Raji (cell line): Measurements from ENCODE around the gene COL4A2.

ENCODE experiments used
- POLR2A ChIP-seq: IDR thresholded peaks from 2 replicates; pipeline ENCODE4 v1.6.1; 2011; ENCODE audit warnings: low read depth, low read length, control low read depth; ENCODE audit not compliant: insufficient read depth

Gene COL4A2

GRCh38 chr13:110344320-110344719, 37.2 kb downstream of the COL4A2 start:
- no peak for TF ChIP-seq POLR2A

DNA sequence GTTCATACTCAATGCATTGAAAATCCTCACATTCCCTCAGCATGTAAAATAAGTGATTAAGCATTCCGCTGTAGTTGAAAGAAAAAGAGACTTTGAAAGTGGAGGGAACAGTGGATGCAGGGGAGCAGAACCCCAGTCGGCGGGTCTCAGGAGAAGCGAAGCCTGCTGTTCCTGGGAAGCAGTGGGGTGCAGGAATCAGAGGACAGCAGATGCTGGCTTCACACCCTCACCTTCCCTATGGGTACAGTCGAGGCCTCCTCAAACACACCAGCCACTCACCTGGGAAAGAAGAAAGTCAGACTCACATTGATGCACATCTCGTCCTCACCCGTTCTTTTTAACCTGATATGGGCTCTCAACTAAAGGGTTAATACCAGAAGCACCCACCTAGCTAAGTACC, 38.2 kb downstream of the COL4A2 start:
- no peak for TF ChIP-seq POLR2A

DNA sequence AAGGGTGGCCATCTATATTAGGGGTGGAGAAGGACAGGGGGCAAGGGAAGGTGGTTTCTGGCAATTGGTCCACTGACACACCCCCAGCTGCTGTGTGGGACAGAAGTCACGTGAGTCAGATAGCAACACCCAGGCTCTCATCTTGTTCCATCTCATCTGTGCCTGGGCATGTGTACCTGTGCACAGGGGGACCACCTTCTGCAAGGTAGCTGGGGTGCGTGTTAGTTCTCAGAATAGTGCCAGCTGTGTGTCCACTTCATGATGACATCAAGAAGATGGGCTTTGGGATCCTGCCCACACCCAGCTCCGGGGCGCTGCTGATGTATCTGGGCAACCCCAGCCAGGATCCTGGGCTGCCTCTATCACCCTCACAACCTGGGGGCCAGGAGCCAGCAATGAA, 38.6 kb downstream of the COL4A2 start:
- no peak for TF ChIP-seq POLR2A

DNA sequence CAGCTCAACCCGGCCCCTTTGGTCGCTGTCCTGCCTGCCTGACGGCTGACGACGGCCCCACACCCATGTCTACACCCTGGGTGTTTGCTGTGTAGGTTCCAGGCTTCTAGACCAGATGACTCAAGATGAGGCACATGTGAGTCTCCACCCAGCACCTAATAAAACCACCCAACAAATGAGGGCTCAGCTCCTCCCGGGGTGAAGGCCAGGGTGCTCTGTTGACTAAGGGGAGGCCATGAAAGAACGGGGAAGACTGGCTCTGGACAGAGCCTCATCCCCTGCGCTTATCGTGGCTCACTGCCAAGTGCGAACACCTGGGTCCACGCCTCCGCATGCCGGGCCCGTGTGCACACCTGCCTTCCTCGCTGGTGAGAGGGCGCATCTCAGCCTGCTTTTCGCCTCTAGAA, 39.6 kb downstream of the COL4A2 start:
- no peak for TF ChIP-seq POLR2A

- TF ChIP-seq POLR2A: no peak
Measured at GRCh38 chr13:110347088-110347487, 40.0 kb downstream of the COL4A2 start.

DNA sequence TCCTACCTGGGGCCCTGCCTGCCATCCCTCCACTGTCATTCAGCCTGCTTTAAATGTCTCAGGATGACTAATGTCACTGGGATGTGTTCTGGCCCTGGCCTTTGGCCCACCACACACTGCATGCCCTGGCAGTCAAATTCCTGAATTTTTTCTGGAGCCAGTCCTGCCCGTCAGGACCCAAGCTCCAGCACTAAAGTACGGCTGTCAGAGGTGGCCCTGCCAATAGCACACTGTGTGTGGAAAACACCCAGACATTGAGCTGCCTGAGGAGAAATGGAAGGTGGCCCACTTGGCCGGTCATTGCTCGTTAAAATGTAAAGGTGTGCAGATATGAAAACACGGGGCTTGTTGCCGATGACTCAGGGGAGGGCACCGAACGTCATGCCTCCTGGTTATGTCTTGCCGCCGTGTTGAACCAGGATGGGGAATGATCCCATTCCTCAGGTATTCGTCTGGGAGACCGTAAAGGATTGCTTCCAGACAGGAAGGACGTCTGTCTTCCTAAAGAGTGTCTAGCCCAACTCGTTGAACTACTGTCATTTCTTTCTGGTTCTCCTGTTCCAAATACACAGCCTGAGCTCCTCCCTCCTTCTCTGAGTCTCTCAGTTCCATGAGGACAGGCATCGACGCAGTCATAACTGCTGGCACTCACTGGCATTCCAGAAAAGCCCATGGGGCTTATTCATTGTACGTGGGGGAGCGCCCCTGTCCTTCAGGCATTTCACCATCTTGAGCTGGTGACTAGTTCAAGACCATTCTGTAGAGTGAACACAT, 40.6 kb downstream of the COL4A2 start:
- no peak for TF ChIP-seq POLR2A

DNA sequence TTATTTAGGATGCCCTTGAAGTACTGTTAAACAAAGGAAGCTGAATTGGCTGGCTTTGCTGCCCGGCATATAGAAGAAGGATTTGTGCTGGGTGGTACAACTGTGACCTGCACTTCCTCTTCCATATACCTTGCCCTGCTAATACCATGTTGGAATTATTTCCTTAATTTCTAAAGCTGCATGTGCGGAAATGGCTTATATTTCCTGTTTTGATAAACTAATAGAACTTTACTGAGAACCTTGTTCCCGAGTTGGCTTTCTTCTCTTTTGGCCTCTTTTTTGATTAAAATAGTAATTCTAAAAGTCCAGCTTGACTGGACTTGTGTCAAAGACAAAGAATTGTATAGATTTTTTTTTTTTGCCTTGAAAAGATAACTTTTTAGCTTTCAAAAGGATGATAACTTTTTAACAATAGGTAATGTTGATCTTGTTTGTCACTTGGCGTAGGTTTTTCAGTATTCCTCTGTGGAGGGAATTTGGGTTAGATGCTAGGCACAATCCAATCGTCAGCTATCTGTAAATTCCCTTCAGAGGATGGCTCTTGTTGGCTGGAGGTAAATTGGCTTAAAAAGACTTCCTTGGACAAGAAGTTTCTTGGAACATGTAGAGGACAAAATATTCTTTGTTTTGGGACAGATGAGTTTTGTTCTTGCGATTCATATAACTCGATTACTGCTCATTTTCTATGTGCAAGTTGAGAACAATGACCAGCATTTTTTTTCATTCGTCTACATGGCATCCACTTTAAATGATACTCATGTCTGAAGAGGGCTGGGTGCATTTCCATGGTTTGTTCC, 41.4 kb downstream of the COL4A2 start:
- no peak for TF ChIP-seq POLR2A

DNA sequence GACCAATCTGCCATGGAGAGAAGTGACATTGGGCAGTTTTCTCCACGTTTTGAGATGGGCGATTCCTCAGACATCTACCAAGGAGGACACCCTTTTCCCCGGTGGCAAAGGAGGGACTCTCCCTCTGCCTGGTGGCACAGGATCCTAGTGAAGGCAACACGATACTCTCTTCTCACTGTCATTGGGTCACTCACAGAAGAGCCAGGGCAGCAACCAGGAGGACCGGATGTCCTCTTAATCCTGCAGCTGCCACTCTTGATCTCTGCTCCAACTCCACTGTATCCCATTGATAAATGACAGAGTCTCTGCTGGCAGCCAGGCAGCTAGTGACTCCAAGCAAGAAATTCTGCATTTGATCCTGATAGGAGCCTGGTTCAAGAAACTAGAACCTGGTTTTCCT, 42.2 kb downstream of the COL4A2 start:
- no peak for TF ChIP-seq POLR2A

GRCh38 chr13:110350049-110350448, 43.0 kb downstream of the COL4A2 start:
- TF ChIP-seq POLR2A: no peak

DNA sequence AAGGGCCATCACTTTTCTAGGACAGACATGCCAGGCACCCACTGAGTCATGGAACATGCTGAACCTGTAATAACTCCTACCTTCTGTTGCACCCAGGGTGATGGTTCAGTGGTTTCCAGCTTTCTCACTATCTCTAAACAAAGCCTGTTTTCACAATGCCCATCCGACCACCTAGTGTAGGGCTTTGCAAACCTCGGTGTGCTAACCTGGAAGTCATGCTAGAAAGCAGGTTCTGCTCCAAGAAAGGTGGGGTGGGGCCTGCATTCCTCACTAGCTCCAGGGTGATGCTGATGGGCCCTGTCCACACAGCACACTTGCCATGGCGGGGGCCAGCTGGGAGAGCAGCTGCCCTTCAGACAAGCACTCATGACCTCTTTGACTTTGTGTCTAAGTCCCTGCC, 43.4 kb downstream of the COL4A2 start:
- TF ChIP-seq POLR2A: no peak

- TF ChIP-seq POLR2A: no peak
Measured at GRCh38 chr13:110351636-110352420, 44.7 kb downstream of the COL4A2 start.

DNA sequence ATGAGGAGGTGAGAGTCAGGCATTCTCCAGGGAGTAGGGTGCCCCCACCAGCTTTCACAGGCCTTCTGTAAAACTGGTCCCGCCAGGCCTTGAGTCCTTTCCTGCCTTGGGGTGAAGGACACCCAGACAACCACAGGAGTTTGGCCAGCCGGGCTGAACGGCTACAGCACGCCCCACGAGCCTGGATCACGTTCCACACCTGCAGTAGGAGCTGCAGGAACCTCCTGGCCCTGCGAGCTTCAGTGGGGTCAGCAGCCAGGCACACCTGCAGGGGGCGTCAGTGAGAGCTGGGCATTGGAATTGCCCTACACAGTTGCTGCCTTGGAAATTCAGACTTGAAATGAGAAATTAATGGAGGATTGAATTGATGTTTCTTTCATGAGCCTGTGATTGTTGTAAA, 45.7 kb downstream of the COL4A2 start:
- TF ChIP-seq POLR2A: no peak

GRCh38 chr13:110353339-110353977, 46.4 kb downstream of the COL4A2 start:
- TF ChIP-seq POLR2A: no peak

DNA sequence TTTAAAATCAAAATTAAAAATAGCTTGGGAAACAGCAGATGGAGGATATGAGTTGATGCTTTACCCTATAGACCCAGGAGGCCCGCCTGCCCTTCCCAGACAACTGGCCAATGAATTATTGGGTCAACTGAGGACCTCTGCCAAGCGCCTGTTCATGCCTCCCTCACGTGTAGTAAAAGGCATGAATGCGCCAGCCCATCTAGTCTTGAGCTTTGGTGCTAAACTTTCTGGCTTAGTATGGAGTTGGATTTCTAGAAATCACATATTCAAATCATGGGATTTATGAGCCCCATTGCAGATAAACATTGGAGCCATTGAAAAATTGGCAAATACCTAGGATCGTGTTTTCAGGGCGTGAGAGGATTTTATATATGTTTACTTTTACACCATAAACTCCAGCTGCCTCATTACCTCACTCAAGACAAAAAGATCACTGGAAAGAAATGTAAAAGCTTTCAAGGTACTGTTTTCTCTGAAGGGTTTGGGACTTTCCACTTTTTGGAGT, 47.1 kb downstream of the COL4A2 start:
- TF ChIP-seq POLR2A: no peak
